GM18507 (cell line): Measurements from ENCODE around the gene PDGFA.

ENCODE experiments used
- DNase-seq: peaks from one replicate; pipeline ENCODE4 v3.0.0; 2011; ENCODE audit warnings: low read depth; ENCODE audit not compliant: insufficient read length; ENCODE audit errors: extremely low spot score
- FAIRE-seq: peaks from 2 replicates; lab custom pipeline; 2011; peaks lifted over from hg19 to GRCh38; lab: Jason Lieb, UNC

PDGFA gene

DNA sequence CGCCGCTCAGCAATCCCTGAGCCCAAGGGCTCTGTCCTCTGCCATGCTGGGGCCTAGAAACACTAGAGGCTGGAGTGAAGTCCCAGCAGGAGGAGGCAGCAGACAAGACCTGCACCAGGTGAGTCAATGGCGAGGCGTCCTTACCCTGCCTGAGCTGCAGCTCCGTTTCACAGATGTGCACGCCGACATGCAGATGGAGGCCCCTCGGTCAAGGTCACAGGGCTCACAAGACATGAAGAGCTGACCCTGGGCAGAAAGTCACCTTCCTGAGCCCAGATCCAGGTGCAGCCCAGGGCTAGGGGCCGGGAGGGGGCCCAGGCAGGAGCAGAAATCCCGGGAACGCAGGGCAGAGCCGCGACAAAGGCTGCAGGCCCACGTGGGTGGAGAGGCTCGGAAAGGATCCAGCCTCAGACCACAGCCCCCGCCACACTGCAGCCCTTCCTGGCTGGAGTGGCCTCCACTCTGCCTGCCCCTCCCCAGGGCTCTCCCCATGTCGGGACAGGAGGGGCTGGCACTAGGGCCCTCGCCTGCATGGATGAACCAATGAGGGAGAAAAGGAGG lies 23.8 kb downstream of the PDGFA start:
- FAIRE-seq, result no peak
- DNase-seq, result no peak

- FAIRE-seq, result no peak
- DNase-seq, result no peak
Measured at GRCh38 chr7:495326-495725, 24.3 kb downstream of the PDGFA start.

GRCh38 chr7:494906-495305 lies 24.7 kb downstream of the PDGFA start:
- FAIRE-seq (no peak), DNase-seq (no peak)

GRCh38 chr7:494259-494687 lies 25.4 kb downstream of the PDGFA start:
- FAIRE-seq (no peak), DNase-seq (peak; percentile 55)

DNA sequence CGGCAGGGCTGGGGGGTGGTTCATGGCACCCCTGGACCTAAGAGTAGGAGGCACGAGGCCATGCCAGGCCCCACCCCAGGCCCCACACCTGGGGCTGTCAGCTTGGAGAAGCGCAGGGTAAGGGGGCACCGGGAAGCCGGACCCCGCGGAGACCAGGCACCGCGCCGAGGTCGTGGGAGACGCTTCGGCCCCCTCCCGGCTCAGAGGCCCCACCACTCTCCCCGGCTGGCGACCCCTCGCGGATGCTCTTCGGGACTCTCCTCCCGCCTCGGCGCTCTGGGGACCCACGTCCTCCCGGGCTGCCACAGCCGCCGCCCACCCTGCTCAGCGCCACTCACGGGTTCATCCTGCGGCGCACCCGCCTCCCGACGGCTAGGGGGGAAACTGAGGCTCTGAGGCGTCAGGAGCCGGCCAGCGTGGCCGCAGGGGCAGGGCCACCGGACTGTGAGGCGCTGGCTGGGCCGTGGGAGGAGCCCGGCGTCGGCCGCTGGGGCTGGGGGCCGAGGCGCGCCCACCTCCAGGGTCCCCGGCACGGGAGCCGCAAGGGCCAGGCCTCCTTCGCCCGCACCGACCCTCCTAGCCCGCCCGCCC lies 25.9 kb downstream of the PDGFA start:
- no peak for FAIRE-seq
- DNase-seq, result no peak

DNA sequence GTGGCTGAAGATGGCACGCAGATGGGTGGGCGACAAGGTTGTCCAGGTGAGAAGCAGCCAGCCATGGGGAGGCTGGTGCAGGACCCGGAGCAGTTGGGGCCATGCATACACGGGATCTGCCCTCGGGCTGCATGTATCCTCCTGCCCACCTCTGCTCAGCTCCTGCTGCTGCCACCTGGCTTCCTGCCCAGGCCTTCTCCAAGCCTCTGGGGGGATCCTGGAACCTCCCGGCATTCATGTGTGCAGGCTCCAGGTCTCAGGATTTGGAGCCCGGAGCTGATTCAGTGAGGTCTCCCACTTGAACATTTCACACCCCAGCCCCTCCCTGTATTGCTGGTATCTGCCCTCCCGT lies 27.0 kb downstream of the PDGFA start:
- DNase-seq (no peak), FAIRE-seq (no peak)

DNA sequence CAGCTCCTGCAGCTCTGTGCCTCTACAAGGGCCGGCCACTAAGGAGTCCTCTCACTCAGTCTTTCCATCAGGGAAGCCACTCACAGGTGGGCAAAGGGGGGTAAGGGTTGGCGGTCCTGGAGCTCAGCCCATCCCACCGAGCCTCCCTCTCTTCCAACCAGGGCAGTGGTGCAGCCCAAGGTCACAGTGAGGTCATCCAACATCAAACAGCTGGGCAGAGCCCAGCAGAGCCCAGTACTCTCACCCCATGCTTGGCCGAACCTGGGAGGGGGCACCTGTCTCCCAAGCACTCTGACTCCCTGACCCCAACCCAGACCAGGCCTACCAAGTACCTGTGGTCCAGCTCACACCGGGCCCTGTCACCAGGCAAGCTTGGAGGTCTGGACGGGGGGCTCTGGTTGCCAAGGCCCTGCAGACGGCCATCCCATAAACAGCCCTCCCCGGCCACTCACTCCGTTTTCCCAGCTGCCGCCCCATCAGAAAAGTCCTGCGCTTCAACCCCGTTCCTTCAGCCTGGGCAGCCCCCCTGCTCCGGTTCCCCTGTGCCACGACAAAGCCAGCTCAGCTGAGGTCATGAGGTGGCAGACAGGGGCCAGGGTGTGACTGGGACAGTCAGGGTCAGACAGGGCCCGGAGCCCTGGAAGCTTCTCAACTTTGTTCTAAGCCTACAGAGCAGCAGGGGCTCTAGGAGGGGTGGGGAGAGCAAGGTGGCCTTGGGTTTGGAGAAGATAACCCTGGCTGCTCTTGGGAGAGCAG lies 27.5 kb downstream of the PDGFA start:
- no peak for DNase-seq
- no peak for FAIRE-seq

- no peak for DNase-seq
- FAIRE-seq, result no peak
Measured at GRCh38 chr7:491292-491957, 28.2 kb downstream of the PDGFA start.

GRCh38 chr7:490461-491291 lies 29.0 kb downstream of the PDGFA start:
- peak; percentile 18 for DNase-seq
- no peak for FAIRE-seq

- no peak for FAIRE-seq
Measured at GRCh38 chr7:489876-490275, 29.8 kb downstream of the PDGFA start.

GRCh38 chr7:486216-486743 lies 33.4 kb downstream of the PDGFA start:
- FAIRE-seq (no peak), DNase-seq (no peak)

More at GRCh38 chr7:489876-490275, 29.8 kb downstream of the PDGFA start:
- no peak for DNase-seq

- FAIRE-seq (no peak), DNase-seq (no peak)
Measured at GRCh38 chr7:485188-486081, 34.2 kb downstream of the PDGFA start.

DNA sequence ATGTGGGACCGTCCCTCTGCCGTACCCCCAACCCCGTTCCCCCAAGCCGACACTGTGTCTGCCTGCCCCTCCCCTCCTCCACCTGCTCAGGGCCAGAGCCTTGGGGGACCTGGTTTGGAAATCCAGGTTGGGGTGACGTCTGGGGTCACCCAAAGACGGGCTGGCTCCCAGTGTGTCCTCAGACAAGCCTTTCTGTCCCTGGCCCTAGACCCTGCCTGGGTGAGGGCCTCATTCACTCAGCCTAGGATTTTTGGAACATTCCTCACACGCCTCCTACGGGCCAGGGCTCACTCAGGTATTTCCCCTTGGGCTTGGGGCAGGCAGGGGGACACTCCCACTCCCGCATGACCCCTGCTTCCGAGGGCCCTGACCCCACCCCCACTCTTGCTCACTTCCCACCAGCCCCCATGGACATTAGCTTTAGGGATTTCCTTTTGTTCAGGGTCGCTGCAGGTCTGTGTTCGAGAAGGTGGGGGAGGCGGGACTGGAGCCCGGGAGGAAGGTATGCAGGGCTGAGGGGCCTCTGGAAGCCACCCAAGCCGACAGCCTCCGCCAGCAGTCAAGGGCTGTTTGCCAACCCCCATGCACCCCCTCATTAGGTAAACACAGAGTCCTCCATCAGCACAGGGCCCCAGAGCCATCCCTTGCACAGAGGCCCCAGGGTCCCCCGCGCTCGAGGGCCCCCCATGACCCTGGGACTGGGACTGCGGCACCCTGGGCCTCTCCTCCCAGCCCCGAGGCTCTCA lies 35.1 kb downstream of the PDGFA start:
- no peak for FAIRE-seq
- DNase-seq, result no peak

- DNase-seq (no peak), FAIRE-seq (no peak)
Measured at GRCh38 chr7:483656-484355, 35.8 kb downstream of the PDGFA start.

GRCh38 chr7:482521-483083 lies 37.0 kb downstream of the PDGFA start:
- DNase-seq (no peak), FAIRE-seq (no peak)

DNA sequence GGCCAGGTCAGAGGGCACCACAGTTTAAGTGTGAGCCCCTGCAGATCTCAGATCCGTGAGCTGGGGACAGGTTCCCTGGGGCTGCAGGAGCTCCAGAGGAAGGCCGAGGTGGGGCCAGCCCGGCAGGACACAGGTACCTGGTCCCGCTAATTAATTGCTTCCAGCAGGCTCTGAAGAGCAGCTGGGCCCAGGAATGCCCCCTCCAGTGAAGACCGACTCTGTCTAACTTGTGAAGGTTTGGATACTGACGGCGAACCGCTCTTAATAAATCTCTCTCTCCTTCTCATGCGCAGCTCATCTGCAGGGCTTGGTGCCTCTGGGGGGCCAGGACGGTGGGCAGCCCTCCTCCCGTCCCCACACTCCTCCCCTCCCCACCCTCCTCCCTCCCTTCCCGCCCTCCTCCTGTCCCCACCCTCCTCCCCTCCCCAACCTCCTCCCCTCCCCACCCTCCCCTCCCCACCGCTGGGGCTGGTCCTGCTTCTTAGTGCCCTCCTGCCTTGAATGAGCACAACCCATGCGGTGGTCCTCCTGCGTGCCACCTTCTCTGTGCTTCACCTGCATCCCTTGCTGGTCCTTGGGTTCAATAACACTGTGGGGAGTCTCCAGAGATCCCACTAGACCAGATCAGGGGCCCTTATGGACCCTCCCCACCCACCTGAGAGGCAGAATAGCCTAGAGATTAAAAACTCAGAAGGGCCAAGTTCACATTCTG lies 38.3 kb downstream of the PDGFA start:
- no peak for FAIRE-seq

More for the DNA sequence above, 38.3 kb downstream of the PDGFA start:
- DNase-seq, result no peak
